Measurements from ENCODE around the gene AMOTL1. TPM values are rescaled to one million over a fixed set of nuclear protein-coding genes. Genes with fewer than 3 reads are reported as not detected.

AMOTL1 gene
- total and polyA plus RNA-seq, 2 donors (not counting 3 experiments of a cell fraction or from before 2014, with no cell fraction given), result 12.5 to 37.8 TPM

GRCh38 chr11:94860333-94860732 is 92.2 kb downstream of the AMOTL1 start:
- H2AFZ ChIP-seq (ENCODE audit: low read depth, low read length), result no peak overlapping the region
- no peak overlapping the region for H3K9ac ChIP-seq (replicated peaks; ENCODE audit: extremely low read depth, insufficient read depth, low read length)
- no peak overlapping the region for H3K4me3 ChIP-seq (replicated peaks in 1 of 3; ENCODE audit: insufficient read depth in 1 of 3, low read depth in 1 of 3, low read length in 3 of 3)
- dilution Hi-C loops (cut with MboI; ENCODE audit: extremely low pct_ligation_motif_present, low sequenced_read_pairs) (no loop called here), intact Hi-C loops (cut with micrococcal nuclease) (no loop called here)
- H3K36me3 ChIP-seq (ENCODE audit: control insufficient read depth in 2 of 2, extremely low read depth in 1 of 2, insufficient read depth in 2 of 2, low read length in 2 of 2), result peaks cover 9 to 19% of the 10 kb centered on the region in 2 experiments
- no peaks in the 10 kb centered on the region for H3K27me3 ChIP-seq (ENCODE audit: control insufficient read depth in 2 of 2, insufficient read depth in 2 of 2, low read length in 2 of 2)
- no peak for DNase-seq (ENCODE audit: low read depth, low spot score)
- no peak overlapping the region for H3K4me2 ChIP-seq (ENCODE audit: insufficient read depth, low read length)
- BruUV-seq (replicated peaks), result no TSS peak
- H3K9me3 ChIP-seq (replicated peaks; ENCODE audit: control insufficient read depth, insufficient read depth, low read length), result no peaks in the 10 kb centered on the region
- ChIA-PET CTCF (no interaction called here), POLR2A (no interaction called here)
- no peaks in the 10 kb centered on the region for H3K79me2 ChIP-seq (ENCODE audit: control insufficient read depth, insufficient read depth, low read length)
- TF ChIP-seq MYC (IDR thresholded peaks at IDR 0.05; ENCODE audit: low read depth, low read length) (no peak), EZH2 (IDR thresholded peaks at IDR 0.05; ENCODE audit: borderline replicate concordance, low read depth, low read length, severe bottlenecking) (no peak), MAX (IDR thresholded peaks at IDR 0.05; ENCODE audit: insufficient read depth, insufficient read length) (no peak), POLR2AphosphoS5 (IDR thresholded peaks at IDR 0.05; ENCODE audit: insufficient read depth, low read depth, low read length) (no peak), GATA2 (IDR thresholded peaks at IDR 0.05; ENCODE audit: insufficient read depth, insufficient read length, low read depth, low read length) (no peak), CTCF (IDR thresholded peaks at IDR 0.05; ENCODE audit: extremely low read depth in 1 of 2, insufficient read depth in 1 of 2, low read depth in 1 of 2, low read length in 2 of 2) (no peak), FOS (IDR thresholded peaks at IDR 0.05; ENCODE audit: borderline replicate concordance, insufficient read depth, low read length) (no peak), POLR2A (IDR thresholded peaks at IDR 0.05; ENCODE audit: low read depth, low read length) (no peak), JUN (IDR thresholded peaks at IDR 0.05; ENCODE audit: borderline replicate concordance, insufficient read depth, insufficient read length, low read depth) (no peak)
- no peaks in the 10 kb centered on the region for H3K9me1 ChIP-seq (replicated peaks; ENCODE audit: control insufficient read depth, extremely low read depth, insufficient read depth, low read length)
- no peaks in the 10 kb centered on the region for H3K4me1 ChIP-seq (ENCODE audit: control insufficient read depth, extremely low read depth, insufficient read depth, low read length)
- FAIRE-seq, result no peak
- H3K27ac ChIP-seq (ENCODE audit: insufficient read depth, low read depth, low read length), result no peak overlapping the region
- no peaks in the 10 kb centered on the region for H4K20me1 ChIP-seq (replicated peaks; ENCODE audit: control insufficient read depth, extremely low read depth, insufficient read depth, low read length)

All from endothelial cell of umbilical vein (primary cell).